GM12878 (cell line): ENCODE results near the gene ME3. TPM values are rescaled to one million over a fixed set of nuclear protein-coding genes. Genes with fewer than 3 reads are reported as not detected.

Experiments
- ATAC-seq: fragments of 200-7000 bp; cut with Tn5 transposase; 3 replicates; pipeline ENCODE4 v1.9.1; 2020; ENCODE audit warnings: mild to moderate bottlenecking, moderate library complexity
- BruUV-seq: library from RNA; stranded (reverse); fragments of 400-500 nt; replicated peaks from 2 replicates; lab custom pipeline; 2021; lab: Mats Ljungman, UMichigan
- CTCF ChIA-PET: fragments of 300-600 bp; sonication (Branson Sonifier 250); formaldehyde crosslinking; extraction: SDS; loops from one replicate; lab custom pipeline; 2021; ENCODE audit warnings: inconsistent platforms; lab: Yijun Ruan, JAX
- POLR2A ChIA-PET: fragments of 350-600 bp; formaldehyde crosslinking; extraction: SDS; loops from one replicate; lab custom pipeline; 2021; ENCODE audit warnings: inconsistent platforms; lab: Charles Lee
- RAD21 ChIA-PET: fragments of 300-600 bp; sonication (Branson Sonifier 250); formaldehyde crosslinking; loops from one replicate; lab custom pipeline; 2023; ENCODE audit warnings: antibody characterized with exemption; ENCODE audit not compliant: unreplicated experiment; lab: Charles Lee
- SMC1A ChIA-PET: fragments of 300-600 bp; sonication (Branson Sonifier 250); formaldehyde crosslinking; loops from one replicate; lab custom pipeline; 2023; ENCODE audit not compliant: unreplicated experiment, uncharacterized antibody; lab: Charles Lee
- DNase-seq: peaks from one replicate; pipeline ENCODE4 v3.0.0-alpha.2; 2011; ENCODE audit warnings: low read depth, low spot score
- FAIRE-seq: peaks from 3 replicates; lab custom pipeline; 2011; peaks lifted over from hg19 to GRCh38; lab: Jason Lieb, UNC
- H2AFZ ChIP-seq: 2 replicates; pipeline ENCODE4 v1.6.0; 2011; ENCODE audit warnings: low read depth, low read length, control low read depth; ENCODE audit not compliant: control insufficient read depth
- H3K27ac ChIP-seq: 2 replicates; pipeline ENCODE4 v1.5.1; 2011; ENCODE audit warnings: control low read depth; ENCODE audit not compliant: control insufficient read depth, insufficient read depth
- H3K27me3 ChIP-seq, 2 experiments: replicated peaks in 1 of 2; 2 replicates each; pipeline versions ENCODE4 v1.6.0 to v1.6.1; 2011; ENCODE audit warnings: low read length in 1 of 2; ENCODE audit not compliant: control insufficient read depth in 2 of 2, insufficient read depth in 2 of 2
- H3K36me3 ChIP-seq, 2 experiments: 2 replicates each; pipeline ENCODE4 v1.5.1; 2011; ENCODE audit warnings: low read length in 1 of 2; ENCODE audit not compliant: control insufficient read depth in 2 of 2, insufficient read depth in 2 of 2
- H3K4me1 ChIP-seq: 2 replicates; pipeline ENCODE4 v1.6.1; 2011; ENCODE audit warnings: mild to moderate bottlenecking, low read length, moderate library complexity, mixed read lengths; ENCODE audit not compliant: control insufficient read depth, insufficient read depth
- H3K4me2 ChIP-seq: 2 replicates; pipeline ENCODE4 v1.6.0; 2011; ENCODE audit warnings: control low read depth; ENCODE audit not compliant: control insufficient read depth, insufficient read depth
- H3K4me3 ChIP-seq: fragments of 200-600 bp; sonication (generic); 2 replicates; pipeline ENCODE4 v1.5.1; 2016
- H3K79me2 ChIP-seq: 2 replicates; pipeline ENCODE4 v1.6.0; 2011; ENCODE audit warnings: low read length; ENCODE audit not compliant: control insufficient read depth, insufficient read depth
- H3K9ac ChIP-seq: 2 replicates; pipeline ENCODE4 v1.8.0; 2011; ENCODE audit warnings: low read length, control low read depth, mixed read lengths; ENCODE audit not compliant: control insufficient read depth, insufficient read depth
- H3K9me3 ChIP-seq: replicated peaks from 3 replicates; pipeline ENCODE4 v1.5.1; 2011; ENCODE audit warnings: mild to moderate bottlenecking, low read length; ENCODE audit not compliant: control insufficient read depth, insufficient read depth
- H4K20me1 ChIP-seq: 2 replicates; pipeline ENCODE4 v1.6.0; 2011; ENCODE audit not compliant: control insufficient read depth, insufficient read depth
- ASH2L ChIP-seq: fragments of 300-600, 200-600 bp; sonication (generic); IDR thresholded peaks from 2 replicates; pipeline ENCODE4 v1.6.1; 2017; ENCODE audit warnings: low read depth, mild to moderate bottlenecking, borderline replicate concordance
- CBX3 ChIP-seq: fragments of 200-600 bp; sonication (generic); IDR thresholded peaks from 2 replicates; pipeline ENCODE4 v1.6.1; 2016; ENCODE audit warnings: low read depth, borderline replicate concordance
- CHD1 ChIP-seq: IDR thresholded peaks from 2 replicates; pipeline ENCODE4 v1.6.1; 2012; ENCODE audit warnings: low read depth, low read length, improper control_type of control experiment
- EZH2 ChIP-seq: IDR thresholded peaks from 2 replicates; pipeline ENCODE4 v1.6.1; 2012; ENCODE audit warnings: low read depth, mild to moderate bottlenecking, control low read depth, inconsistent platforms, low read length, borderline replicate concordance; ENCODE audit not compliant: control insufficient read depth
- FOXK2 ChIP-seq: fragments of 450-650 bp; IDR thresholded peaks from 2 replicates; pipeline ENCODE4 v1.6.1; 2017; ENCODE audit warnings: mild to moderate bottlenecking, moderate library complexity
- HDAC2 ChIP-seq: fragments of 200-600 bp; sonication (generic); IDR thresholded peaks from 2 replicates; pipeline ENCODE4 v1.6.1; 2017
- JUND ChIP-seq: IDR thresholded peaks from 2 replicates; pipeline ENCODE4 v1.6.1; 2012; ENCODE audit warnings: low read depth, mild to moderate bottlenecking, low read length, improper control_type of control experiment, moderate library complexity
- NR2C1 ChIP-seq: fragments of 450-650 bp; IDR thresholded peaks from 2 replicates; pipeline ENCODE4 v1.6.1; 2017; ENCODE audit warnings: antibody characterized with exemption, mild to moderate bottlenecking, moderate library complexity
- SP1 ChIP-seq: IDR thresholded peaks from one replicate; pipeline ENCODE4 v1.6.1; 2011; ENCODE audit warnings: low read depth, low read length
- ZBTB40 ChIP-seq: fragments of 450-650 bp; IDR thresholded peaks from 2 replicates; pipeline ENCODE4 v1.6.1; 2016; ENCODE audit warnings: mild to moderate bottlenecking, moderate library complexity, borderline replicate concordance
- WGBS: methylation state at CpG from one replicate; pipeline ENCODE4 v1.1.6; 2016; ENCODE audit warnings: low lambda C conversion rate; ENCODE audit not compliant: insufficient replicate concordance, insufficient coverage; ENCODE audit errors: missing lambda C conversion rate; 5-methylcytosine and 5-hydroxymethylcytosine counted together
- in situ Hi-C: fragments of 300-500 bp; cut with MboI; formaldehyde crosslinking; loops from 9 replicates; pipeline ENCODE4 v1.14.3; 2018; ENCODE audit warnings: mixed read lengths
- intact Hi-C: fragments of 100-400 bp; cut with micrococcal nuclease; formaldehyde crosslinking; loops from one replicate; pipeline ENCODE4 v1.14.2; 2022; ENCODE audit not compliant: unreplicated experiment
- polyA plus RNA-seq, 11 experiments: library from polyadenylated mRNA; depleted of rRNA in 4 of 11; unstranded in 6 of 11; stranded (reverse) in 5 of 11; fragments of >200 nt; fragmentation: Nextera tagmentation in 4 of 11; fragmentation: Illumina TruSeq in 1 of 11; extraction: Ambion mirVana in 4 of 11; extraction: Trizol in 1 of 11; gene quantifications; 1 replicate in 1 of 11; 2 replicates in 10 of 11; pipeline versions ENCODE4 v1.2.1 to v1.2.3, GENCODE V29; 2011 to 2016; ENCODE audit warnings: inconsistent platforms in 2 of 11, missing spikeins in 2 of 11, low read depth in 1 of 11
- total RNA-seq, 4 experiments: library from RNA; depleted of rRNA in 3 of 4; stranded (reverse); fragments of >200 nt in 3 of 4; fragmentation: Illumina TruSeq in 1 of 4; extraction: Trizol in 1 of 4; gene quantifications; 2 replicates each; pipeline versions ENCODE4 v1.2.1 to v1.2.3, GENCODE V29; 2013 to 2021
- TF ChIP-seq, protein P1 (sequence below): fragments of 450-650 bp; IDR thresholded peaks from 2 replicates; pipeline ENCODE4 v1.6.1; 2017; ENCODE audit warnings: antibody characterized with exemption, mild to moderate bottlenecking, moderate library complexity

The ME3 gene
- total and polyA plus RNA-seq, 10 of the 15 experiments (the other 5 are each of a cell fraction or from before 2014, with no cell fraction given) = 0.06 to 0.40 (median 0.19) TPM; not detected in 2

GRCh38 chr11:86438685-86439084 is 233.7 kb downstream of the ME3 start:
- no peak overlapping the region for H3K27ac ChIP-seq
- no peak overlapping the region for H3K4me3 ChIP-seq
- intact Hi-C loops (no loop called here), in situ Hi-C loops (no loop called here)
- peaks cover 7% of the 10 kb centered on the region for H3K4me1 ChIP-seq
- no peak for ATAC-seq
- FAIRE-seq = no peak
- ChIA-PET SMC1A (no interaction called here), POLR2A (no interaction called here), RAD21 (no interaction called here), CTCF (interaction anchor here (1.6 kb wide), 1 partner anchor 17 kb away, joined by 5 read pairs; no protein-coding TSS in a partner anchor)
- no peaks in the 10 kb centered on the region for H3K27me3 ChIP-seq
- no peaks in the 10 kb centered on the region for H3K9me3 ChIP-seq
- no peak for DNase-seq
- H4K20me1 ChIP-seq = no peaks in the 10 kb centered on the region
- no TSS peak for BruUV-seq
- TF ChIP-seq NR2C1 (no peak), FOXK2 (no peak)
- no peak overlapping the region for H3K9ac ChIP-seq
- H3K4me2 ChIP-seq = no peak overlapping the region
- 39% methylated on average over 1 of the region's 1 CpG for WGBS
- no peaks in the 10 kb centered on the region for H3K79me2 ChIP-seq
- H2AFZ ChIP-seq = no peak overlapping the region
- no peaks in the 10 kb centered on the region for H3K36me3 ChIP-seq

DNA sequence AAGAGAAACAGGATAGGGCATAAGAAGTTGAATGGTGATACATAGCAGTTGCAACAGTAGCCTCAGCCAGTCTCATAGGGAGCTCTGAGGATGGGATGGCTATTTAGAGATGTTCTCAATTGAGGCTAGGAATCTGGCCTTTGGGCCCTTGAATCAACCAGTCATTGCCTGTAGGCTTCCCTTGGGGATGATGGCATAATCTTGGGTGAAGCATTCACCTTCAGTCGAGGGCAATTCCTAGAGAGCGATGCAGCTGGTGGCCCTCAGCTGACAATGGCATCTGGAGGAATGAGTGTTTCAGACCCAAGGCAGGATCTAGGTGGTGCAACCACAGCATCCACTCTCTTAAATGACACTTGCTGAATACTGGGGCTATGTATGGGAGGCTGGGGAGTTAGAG is 236.7 kb downstream of the ME3 start:
- DNase-seq (no peak), FAIRE-seq (no peak), ATAC-seq (no peak)
- Histone ChIP-seq H3K27ac (no peak overlapping the region), H3K36me3 (no peaks in the 10 kb centered on the region), H3K9ac (no peak overlapping the region), H3K4me3 (no peak overlapping the region), H4K20me1 (no peaks in the 10 kb centered on the region), H3K27me3 (no peaks in the 10 kb centered on the region), H3K4me2 (no peak overlapping the region), H3K4me1 (no peaks in the 10 kb centered on the region), H2AFZ (no peak overlapping the region), H3K79me2 (no peaks in the 10 kb centered on the region), H3K9me3 (no peaks in the 10 kb centered on the region)
- ChIA-PET POLR2A (no interaction called here), CTCF (no interaction called here), SMC1A (no interaction called here), RAD21 (no interaction called here)
- intact Hi-C loops = no loop called here
- TF ChIP-seq HDAC2 = no peak
- TF ChIP-seq EZH2 = no peak
- TF ChIP-seq CBX3 = no peak
- no peak for TF ChIP-seq JUND
- TF ChIP-seq, protein P1, sequence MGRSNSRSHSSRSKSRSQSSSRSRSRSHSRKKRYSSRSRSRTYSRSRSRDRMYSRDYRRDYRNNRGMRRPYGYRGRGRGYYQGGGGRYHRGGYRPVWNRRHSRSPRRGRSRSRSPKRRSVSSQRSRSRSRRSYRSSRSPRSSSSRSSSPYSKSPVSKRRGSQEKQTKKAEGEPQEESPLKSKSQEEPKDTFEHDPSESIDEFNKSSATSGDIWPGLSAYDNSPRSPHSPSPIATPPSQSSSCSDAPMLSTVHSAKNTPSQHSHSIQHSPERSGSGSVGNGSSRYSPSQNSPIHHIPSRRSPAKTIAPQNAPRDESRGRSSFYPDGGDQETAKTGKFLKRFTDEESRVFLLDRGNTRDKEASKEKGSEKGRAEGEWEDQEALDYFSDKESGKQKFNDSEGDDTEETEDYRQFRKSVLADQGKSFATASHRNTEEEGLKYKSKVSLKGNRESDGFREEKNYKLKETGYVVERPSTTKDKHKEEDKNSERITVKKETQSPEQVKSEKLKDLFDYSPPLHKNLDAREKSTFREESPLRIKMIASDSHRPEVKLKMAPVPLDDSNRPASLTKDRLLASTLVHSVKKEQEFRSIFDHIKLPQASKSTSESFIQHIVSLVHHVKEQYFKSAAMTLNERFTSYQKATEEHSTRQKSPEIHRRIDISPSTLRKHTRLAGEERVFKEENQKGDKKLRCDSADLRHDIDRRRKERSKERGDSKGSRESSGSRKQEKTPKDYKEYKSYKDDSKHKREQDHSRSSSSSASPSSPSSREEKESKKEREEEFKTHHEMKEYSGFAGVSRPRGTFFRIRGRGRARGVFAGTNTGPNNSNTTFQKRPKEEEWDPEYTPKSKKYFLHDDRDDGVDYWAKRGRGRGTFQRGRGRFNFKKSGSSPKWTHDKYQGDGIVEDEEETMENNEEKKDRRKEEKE = no peak
- no peak for TF ChIP-seq CHD1
- TF ChIP-seq SP1 = no peak
- no peak for TF ChIP-seq ASH2L
- TF ChIP-seq ZBTB40 = no peak
- in situ Hi-C loops = no loop called here
- 53% methylated on average over 2 of the region's 2 CpGs for WGBS
- BruUV-seq = no TSS peak
